HFF-Myc (cell line): ENCODE measurements around the gene IGHMBP2.

ENCODE experiments used
- DNase-seq: peaks from one replicate; pipeline ENCODE4 v3.0.0-alpha.2; 2011; ENCODE audit warnings: low read depth; ENCODE audit errors: extremely low read depth
- H3K4me3 ChIP-seq: replicated peaks from 2 replicates; pipeline ENCODE4 v1.5.1; 2011; ENCODE audit warnings: low read depth, mild to moderate bottlenecking, control low read depth, low read length
- CTCF ChIP-seq: IDR thresholded peaks from 2 replicates; pipeline ENCODE4 v1.5.1; 2012; ENCODE audit warnings: mild to moderate bottlenecking, low read depth, low read length, control low read depth; ENCODE audit errors: missing control alignments

The IGHMBP2 gene

GRCh38 chr11:68960294-68961071 is 56.8 kb downstream of the IGHMBP2 start:
- DNase-seq: no peak
- TF ChIP-seq CTCF: no peak

DNA sequence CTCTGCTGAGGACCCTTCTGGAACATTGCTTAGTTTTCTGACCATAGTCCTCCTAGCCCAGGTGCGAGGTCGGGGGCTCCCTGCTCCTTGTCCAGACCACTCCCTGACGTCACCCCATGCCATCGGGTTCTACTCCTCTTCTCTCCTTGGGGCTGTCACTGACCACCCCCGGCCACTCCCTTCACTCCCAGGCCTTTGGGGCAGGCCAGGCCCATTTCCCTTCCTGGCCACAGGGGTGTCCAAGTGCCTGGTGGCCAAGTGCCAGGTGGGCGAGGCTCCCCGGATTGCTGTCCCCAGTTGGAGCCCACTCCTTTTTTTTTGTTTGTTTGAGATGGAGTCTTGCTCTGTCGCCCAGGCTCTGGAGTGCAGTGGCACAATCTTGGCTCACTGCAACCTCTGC is 57.6 kb downstream of the IGHMBP2 start:
- TF ChIP-seq CTCF: no peak
- no peak overlapping the region for H3K4me3 ChIP-seq
- DNase-seq: no peak

More at GRCh38 chr11:68960294-68961071, 56.8 kb downstream of the IGHMBP2 start:
- no peak overlapping the region for H3K4me3 ChIP-seq

GRCh38 chr11:68962527-68963250 is 59.0 kb downstream of the IGHMBP2 start:
- no peak for TF ChIP-seq CTCF
- no peak overlapping the region for H3K4me3 ChIP-seq
- no peak for DNase-seq

DNA sequence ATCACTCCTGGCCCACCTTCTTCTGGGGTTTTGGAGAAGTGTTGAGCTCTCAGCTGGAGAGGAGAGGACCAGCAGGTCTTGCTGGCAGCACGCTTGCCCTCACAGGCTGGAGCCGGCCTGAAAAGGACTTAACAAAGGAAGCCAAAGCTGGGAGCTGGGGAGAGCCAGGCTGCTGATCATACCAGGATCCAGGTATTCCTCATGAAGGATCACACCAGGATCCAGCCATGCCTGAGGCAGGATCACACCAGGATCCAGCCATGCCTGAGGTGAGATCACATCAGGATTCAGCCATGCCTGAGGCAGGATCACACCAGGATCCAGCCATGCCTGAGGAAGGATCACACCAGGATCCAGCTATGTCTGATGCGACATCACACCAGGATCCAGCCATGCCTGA is 60.1 kb downstream of the IGHMBP2 start:
- no peak for DNase-seq
- TF ChIP-seq CTCF: no peak
- no peak overlapping the region for H3K4me3 ChIP-seq

DNA sequence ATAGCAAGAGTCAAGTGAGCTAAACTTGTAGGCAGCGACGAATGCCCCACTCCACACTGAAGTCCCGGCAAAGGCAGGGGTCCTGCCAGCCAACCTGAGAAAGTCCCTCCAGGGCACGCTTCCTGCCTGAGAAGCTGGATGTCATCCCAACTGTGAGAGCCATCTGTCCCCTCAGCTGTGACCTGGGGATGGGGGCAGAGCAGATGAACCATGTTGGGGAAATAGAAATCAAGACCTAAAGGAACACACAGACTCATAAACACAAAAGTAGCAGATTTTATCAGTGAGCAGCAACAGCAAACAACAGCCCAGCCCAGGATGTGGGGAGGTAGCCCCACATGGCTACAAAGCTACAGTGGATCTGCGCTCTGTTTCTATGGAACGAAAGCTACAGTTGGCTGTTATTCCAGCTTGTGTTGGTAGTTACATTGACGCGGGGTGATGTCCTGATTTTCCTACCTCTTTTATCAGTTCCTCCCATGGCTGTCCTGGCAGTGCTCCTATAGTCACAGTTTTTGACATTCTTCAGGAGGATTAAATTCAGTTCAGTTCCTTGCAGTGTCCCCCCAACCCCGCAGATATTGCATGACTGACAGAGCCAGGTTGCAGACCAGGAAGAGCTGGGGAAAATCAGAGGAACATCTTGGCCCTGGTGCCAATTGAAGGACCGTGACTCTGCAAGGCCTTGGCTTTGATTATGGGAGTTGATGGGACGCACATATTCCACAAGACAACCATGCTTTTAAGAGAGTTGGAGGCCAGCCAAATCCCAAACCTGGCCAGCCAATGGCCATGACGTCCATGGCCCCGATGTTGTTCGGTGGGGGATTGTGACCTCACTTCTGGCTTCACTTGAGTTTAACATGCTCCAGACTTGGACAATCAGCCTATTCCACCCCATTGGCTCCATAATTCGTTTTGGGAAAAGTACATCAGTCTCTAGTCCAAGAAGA is 62.5 kb downstream of the IGHMBP2 start:
- no peak for TF ChIP-seq CTCF
- H3K4me3 ChIP-seq: no peak overlapping the region
- DNase-seq: no peak
